ENCODE data around the gene PHEX.

The PHEX gene

DNA sequence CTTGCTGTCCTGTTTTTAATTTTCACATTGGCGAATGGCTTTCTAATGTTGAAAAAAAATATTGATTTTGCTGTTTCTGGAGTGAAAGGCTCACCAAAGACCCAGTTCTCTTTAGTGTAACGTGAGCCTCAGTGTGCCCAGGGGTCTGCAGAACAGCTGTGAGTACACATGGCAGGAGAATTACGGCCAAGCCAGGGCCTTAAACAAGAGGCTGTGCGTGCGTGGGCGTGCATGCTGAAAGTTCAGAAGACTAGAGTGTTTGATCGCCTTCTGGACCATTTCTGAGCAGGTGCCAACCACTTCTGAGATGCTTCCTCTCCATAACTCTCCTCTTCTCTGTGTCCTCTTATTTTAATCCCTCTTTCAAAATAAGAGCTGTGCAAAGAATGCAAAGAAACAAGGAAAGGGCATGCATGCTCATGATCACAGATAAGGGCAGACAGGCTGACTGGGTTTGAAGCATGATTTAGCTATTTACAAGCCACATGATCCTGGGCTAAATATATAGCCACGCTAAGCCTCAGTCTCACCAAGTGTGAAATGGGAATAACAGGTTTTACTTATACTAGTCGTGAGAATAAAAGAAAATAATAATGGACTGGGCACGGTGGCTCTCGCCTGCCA lies 9.9 kb downstream of the PHEX start:
- DNase-seq = no peak

DNA sequence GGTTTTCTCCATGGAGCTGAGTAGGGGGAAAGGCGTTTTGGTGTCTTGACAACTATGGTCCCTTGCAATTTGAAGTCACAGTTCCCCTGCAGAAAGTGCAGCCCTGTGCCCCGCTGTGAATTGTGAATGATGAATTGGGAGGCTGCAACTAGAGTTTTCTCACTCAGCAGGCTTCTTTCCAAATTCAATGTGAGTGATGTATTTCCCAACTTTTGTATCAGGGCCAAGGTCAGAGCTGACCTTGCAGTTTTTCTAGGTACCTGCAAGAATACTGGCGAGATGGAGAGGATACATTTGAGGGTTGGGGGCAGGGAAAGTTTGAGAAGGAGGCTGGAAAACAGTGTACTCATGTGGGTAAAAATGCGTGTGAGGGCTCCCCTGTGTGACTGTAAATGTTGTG lies 11.7 kb downstream of the PHEX start:
- DNase-seq = no peak

DNA sequence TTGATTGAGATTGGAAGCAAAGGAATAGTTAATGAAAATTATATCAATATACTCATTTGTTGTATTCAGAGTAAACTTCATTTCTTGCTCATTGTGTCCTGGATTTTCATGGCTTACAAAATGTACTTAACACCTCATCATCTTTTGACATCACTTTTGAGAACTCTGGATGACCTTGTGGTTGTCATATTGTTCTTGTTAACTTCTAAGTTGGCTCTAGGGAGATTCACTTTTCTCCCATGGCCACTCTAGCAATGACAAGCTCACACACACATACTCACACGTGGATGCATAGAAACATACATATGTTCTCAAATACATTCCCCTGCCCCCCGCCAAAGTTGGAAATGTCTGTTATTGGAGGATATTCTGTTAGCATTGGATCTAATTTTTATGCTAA lies 15.3 kb downstream of the PHEX start:
- DNase-seq = no peak

DNA sequence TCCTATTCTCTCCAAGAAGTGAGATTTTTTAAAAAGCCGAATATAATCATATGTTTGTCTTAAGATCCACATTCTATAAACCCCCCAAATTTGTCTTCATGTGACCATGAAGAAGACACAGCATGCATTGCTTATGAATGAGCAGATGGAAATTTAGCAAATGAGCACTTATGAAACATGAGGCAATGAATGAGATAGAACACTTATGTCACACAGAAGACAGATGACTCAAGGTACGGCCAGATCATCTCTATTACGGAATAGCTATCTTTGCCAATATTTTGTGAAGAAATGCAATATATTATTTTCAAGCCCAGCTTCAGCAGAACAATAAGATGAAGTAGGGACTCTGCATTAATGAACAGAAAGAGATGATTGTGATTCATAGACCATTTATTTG lies 21.4 kb downstream of the PHEX start:
- no peak for DNase-seq

DNA sequence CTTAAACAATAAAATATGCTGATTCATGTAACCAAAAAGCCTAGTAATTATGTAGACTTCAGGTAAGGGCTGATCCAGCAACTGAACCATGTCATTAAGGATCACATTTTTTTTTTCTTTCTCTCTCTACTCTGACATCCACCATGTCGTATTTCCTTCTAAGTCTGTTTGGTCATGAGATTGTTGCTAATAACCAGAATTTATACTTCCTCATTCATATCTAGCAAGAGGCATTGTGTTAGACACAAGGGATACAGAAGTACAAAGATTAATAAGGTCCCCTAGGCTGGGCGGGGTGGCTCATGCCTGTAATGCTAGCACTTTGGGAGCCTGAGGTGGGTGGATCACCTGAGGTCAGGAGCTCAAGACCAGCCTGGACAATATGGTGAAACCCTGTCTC lies 24.1 kb downstream of the PHEX start:
- DNase-seq = no peak

DNA sequence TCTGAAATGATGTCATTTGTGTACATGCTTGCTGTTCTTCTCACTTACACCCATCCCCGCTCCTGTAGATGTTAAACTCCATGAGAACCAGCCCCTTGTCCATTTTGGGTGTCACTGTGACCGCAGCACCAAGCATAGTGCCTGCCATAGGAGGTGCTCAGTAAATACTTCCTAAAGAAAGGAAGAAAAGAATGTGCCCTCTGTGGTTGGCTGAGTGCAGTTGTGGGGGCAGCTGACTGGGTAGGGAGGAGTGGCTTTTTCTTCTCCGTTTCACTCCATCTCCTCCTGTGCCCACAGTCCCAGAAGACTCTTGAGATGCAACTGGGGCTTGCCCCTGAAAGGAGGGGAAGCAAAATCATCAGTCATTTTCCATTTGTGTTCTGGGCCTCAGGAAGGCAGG lies 25.5 kb downstream of the PHEX start:
- no peak for DNase-seq

DNA sequence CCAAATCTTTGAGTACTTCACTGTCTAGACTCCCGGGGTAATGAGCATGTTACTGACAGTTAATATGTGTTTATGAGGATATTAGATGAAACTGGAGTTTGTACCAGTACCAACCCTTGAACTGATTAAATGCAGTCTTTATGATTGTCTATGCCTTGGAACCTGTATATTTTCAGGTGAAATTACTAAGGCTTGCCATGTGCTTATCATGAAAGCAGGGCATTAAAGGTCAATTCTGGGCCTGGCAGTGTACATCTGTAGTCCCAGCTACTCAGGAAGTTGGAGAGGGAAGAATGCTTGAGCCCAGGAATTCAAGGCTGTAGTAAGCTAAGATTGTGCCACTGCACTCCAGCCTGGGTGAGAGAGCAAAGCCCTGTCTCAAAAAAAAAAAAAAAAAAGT lies 27.6 kb downstream of the PHEX start:
- DNase-seq = no peak

DNA sequence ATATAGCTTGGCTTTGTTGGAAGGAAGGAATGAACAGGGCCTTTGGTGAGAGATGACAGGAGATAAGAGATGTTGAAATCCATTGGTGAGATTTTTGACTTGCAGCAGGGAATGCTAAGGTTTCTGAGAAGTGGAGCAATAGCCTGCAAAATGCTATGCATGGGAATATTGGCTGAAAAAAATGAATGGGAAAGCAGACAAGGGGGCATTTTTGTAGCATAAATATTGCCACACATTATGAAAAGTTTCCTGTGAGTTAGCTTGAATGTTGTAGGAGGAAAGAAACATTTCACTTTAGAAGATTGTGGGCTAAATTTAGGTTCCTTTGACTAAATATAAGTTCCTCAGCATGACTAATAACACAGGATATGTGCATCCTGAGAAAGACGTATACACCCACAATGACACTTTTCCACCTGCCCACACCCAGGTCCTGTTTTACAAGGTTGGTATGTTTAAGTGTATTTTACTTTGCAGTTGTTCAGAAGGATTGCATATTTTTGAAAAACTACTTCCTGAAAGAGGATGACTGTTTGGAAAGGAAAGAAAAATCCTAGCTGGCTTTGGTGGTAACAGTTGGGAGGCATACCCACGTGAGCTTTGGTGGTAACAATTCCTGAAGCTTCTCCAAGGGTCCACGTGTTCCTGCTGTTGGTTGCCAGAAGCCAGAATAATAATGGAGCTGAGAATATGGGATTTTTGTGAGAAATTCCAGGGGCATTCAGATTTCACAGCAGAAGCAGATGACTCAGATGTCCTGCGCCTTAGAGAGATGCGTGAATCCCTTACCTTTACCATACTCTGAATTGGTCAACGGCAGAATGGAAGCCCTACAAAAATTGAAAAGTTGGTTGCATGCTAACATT lies 28.5 kb downstream of the PHEX start:
- no peak for DNase-seq

DNA sequence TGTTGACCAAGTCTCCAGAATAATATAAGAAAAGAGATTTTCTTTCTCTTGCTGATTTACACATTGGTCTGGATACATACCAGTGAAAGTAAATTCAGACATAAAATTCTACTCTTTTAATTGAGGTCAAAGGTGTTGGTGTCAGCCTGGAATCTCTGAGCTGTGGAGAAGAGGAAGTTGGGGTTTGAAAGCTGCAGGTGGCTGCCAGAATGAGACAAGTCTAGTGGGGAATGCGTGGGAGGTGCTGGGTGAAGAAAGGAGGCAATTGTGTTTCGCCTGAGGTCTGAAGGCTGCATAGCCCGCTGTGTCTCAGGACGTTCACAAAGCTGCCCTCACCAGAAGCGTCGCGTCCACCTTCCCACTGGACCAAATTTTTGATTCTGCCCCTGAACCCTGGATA lies 31.2 kb downstream of the PHEX start:
- no peak for DNase-seq

DNA sequence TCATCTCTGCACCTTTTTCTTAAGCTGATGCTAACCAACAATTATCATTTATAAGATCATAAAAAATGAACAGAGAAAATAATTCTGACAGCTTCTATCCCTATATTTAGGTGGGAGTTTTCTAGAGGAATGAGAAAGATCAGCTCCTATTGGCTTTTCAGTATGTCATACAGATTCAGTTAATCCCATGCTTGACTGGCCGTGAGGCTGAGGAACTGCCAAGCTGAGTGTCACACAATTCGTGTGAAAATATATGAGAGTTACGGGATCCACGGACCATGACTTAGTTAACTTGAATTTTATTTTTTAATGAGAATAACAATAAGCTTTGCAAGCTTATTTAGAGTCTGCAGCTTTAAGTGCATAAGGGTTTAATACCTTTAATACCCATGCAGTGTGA lies 37.5 kb downstream of the PHEX start:
- DNase-seq = no peak

DNA sequence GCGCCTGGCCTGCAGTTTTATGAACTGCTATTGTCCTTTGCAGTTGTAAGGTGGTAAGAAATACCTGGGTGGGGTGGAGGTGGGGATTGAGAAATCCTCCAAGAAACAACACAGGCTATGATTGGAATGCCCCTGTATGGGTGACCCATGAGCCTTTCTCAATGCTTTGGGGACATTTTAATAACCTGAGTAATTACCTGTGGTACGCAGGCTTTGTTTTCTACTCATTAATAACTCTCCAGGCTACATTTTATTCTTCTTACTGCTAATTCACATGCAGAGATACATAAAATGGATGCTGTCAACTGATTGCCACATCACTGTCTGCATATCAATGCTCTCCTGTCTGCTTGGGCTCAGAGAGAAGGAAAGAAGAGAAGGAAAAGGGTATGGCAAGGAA lies 41.8 kb downstream of the PHEX start:
- DNase-seq = no peak

DNA sequence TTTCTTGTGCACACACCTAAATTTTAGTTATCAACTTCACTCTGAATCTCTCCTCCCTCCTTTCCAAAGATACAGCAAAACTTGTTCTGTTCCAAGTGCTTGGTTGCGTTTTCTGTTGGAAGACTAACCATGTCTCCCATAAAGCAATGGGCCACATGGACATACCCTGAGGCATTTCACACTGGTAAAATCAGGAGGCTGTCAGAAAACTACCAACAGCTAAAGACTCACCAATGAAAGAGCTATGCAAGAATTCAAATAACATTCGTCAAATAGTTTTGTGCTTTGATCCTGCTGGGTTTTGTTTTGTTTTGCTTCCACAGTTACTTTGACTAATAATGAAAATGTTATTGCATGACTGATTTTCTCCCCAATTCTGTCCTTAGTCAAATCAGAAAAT lies 46.0 kb downstream of the PHEX start:
- DNase-seq = no peak

DNA sequence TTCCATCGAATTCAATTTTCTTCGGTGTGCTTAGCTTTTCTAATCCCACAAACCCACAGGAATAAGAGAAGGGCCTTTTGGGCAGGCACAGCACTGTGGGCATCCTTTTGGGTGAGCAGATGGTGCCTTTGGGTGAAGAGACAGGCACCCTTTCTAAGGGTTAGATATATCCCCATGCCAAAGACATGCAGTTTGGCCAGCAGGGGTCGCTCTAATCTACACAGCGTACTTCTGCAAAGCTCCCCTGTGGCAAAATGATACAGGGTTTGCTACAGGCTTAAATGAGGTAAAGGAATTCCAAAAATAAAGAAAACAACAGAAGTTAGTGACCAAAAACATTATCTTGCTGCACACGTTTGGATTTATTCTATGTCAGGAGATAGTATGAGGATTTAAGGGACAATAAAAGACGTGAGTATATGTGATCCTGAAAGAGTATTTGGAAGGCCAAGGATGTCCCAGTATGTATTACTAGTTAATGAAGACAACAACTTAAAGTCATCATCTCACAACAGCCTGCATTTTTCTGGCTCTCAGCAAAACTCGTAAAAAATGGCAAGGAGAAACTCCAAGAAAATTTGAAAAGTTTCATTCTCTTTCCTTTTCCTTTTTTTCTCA lies 49.5 kb downstream of the PHEX start:
- no peak for DNase-seq

DNA sequence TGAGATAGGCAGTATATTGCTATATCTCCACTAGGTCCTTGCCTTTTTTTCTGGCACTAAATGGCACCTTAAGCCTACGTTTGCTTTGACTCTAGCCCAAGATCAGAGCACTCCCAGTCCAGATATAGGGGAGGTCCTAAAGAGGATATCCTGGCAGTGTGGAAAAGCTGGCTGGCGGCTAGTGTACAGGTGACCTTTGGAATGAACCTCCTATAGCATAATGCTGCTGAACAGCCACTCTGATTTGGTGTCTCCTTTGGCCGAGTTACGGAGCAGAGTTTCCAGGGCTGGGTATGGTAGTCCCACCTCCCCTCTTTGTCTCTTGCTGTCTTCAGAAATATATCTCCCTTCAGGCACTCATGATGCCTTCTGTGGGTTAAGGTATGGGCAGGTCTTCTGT lies 53.9 kb downstream of the PHEX start:
- DNase-seq = no peak

DNA sequence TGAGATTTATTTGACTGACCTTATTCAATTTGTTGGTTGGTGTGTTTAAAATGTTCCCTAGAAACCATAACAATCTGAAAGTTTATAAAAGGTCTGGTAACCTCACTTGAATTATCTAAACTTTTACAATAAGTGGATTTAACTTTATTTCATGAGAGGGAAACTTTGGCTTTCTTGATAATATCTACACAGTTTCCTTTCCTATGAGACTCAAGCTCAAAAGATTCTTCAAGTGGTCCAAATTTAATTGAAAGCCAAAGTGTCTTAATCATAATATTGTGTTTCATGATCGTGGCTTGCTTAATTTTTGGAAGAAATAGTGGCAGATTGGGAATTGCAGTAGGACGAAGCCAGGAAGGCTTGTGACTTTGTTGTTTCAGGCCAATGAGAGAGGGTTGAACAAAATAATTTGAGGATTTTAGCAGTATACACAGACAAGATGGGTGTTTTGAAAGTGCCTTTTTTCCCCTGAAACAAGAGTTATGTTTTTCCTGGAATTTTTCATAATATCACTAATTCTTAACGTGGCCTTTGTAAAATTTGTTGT lies 55.0 kb downstream of the PHEX start:
- DNase-seq = no peak

DNA sequence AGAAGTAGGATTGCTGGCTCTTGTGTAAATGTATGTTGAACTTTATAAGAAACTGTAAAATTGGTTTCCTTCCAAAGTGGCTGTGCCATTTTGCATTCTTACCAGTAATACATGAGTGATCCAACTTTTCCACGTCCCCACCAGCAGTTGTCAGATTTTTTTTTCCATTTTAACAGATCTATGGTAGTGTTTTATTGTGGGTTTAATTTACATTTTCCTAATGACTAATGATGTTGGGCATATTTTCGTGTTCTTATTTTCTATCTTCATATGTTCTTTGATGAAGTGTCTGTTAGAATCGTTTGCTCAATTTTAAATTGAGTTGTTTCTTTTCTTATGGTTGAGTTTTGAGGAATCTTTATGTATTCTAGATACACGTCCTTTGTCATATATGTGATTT lies 56.2 kb downstream of the PHEX start:
- no peak for DNase-seq

DNA sequence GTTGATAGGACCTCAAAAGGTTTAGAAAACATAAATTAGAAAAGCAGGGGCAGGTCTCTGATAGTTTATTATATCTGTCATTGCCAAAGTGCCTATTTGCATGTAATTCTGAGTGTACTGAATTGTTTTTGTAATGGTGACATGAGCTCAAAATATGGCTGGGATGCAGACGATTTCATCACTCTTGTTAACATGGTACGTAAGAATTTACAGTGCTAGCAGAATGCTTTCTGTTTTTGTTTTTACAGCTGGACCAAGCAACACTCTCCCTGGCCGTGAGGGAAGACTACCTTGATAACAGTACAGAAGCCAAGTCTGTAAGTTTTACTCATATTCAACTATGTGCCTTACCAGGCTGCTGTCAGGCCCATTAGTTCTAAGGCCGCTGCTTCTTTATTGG lies 58.1 kb downstream of the PHEX start:
- DNase-seq = no peak

DNA sequence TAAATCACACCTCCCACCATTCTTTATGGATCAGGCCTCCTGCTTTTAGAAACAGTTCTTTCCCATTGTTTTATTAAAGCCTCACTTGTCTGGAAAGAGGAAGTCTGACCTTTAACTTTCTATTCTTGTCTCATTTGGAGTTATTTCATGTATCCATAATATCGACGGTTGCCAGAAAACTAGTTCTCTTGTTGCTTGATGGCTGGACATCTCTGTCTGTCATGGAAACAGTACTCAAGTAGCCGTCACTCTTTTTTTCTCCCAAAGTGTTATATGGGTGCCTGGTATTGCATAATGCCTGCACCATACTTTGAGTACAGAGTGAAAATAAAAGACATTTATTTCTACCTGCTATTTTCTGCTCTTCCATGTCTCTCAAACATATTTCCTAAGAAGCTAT lies 61.4 kb downstream of the PHEX start:
- DNase-seq = no peak

DNA sequence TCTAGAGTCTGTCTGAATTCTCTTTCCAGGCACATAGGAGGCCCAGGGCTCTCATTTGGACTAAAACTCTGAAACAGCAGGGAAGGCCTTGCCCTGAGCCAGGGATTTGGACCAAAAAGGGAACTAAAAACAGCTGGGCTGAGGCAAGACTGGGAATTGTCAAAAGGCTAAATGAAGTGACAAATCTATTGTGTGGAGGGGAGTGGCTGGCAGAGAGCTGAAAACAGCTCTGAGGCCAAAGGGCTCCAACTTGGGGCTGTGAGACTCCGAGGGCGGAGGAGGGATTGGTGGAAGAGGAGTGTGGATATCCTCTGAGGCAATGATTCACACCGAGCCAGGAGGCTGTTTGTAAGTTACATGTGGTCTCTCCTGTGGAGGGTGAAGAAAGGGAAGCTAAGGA lies 63.2 kb downstream of the PHEX start:
- no peak for DNase-seq

DNA sequence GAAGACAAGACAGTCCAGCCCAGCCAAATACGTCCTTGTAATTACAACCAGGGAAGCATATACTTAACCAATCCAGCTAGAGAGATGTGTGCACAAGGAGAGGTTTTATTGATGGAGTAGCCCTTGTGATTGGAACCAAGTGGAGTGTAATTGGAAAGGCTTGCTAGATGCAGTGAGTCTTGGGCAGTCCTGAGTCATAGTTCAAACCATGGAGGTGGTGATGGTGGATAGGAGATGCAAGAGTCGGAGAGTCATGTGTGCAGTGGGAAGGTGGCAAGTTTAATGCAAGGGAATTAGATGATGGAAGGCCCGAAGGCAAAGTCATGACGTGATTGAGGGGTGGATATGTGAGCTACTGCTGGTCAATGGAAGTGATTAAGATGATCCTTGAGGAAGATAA lies 63.7 kb downstream of the PHEX start:
- DNase-seq = no peak

DNA sequence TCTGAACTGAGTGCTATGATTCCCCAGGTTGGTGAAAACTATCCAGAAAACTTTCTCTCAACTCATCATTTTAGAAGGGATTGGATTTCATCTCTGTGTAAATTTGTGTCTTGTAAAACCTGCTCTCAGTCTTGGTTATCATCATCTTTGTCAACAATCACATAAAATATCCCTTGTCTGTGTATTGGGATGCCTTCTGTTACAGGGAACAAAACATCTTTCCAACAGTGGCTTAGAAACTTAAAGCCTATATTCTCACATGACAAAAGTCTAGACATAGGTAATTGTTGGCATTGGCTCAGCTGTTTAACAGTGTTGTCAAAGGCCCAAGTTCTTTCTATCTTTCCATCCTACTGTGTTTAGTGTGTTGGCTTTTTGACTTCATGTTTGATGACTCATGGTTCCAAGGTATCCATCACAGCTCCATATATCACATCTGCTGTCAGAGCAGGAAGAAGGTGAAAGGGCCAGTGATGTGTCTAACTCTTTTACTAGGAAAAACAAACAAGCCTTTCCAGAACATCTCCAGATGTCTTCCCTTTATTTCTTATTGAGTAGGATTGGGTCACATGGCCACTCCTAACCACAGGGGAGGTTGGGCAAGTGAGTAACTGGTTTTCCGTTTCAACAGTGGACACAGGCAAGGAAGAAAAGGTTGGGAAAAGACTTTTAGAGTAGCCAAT lies 65.0 kb downstream of the PHEX start:
- no peak for DNase-seq

DNA sequence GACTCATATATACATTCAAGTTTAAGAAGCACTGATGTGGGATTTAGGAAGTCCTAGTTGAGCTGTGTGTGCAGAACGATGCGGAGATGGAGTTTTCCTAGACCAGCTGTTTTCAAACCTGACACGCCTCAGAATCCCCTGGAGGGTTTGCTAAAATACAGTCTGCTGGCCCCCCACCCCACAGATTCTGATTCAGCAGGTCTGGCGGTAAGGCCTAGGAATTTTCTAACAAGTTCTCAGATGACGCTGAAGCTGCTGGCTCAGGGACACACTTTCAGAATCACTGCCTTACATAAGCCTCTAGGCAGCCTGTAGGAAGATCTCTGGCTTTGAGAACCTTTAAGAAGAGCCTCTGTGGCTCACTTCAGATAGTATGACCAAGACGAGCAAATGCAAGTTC lies 73.1 kb downstream of the PHEX start:
- DNase-seq = no peak

DNA sequence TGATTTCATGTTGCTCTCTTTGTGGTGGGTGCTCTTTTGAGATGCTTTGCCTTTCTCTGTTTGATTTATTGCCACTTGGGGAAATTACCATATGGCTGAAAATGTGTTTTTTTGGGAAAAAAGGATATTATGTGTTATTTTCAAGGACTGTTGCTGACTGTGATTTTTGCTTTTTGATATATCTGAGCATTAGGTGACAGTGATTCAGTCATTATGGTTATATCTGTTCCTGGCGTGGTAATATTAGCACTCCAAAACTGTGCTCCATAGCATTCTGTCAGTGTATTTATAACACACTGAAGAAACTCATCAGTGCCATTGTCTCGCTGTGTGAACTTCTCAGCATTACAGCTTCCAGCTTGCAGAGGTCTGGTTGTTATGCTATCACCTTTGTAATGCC lies 73.8 kb downstream of the PHEX start:
- DNase-seq = no peak

DNA sequence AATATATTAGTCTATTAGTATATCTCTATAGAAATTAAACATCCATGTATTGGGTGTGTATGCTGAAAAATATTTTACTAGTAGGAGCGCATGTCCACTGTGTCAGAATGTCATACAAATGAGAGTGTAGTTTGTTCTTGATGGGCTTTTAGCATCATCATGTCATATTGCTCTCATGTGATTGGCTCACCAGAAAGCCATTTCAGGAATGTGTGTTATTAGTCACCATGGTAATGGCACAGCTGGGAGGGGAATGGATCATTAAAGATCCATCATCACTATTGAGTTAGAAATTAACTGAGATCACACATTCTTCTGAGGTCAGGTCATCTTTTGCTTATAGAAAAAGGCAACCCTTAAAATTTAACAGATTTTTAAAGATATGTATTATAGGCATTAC lies 77.3 kb downstream of the PHEX start:
- no peak for DNase-seq
